Measurements from ENCODE around the gene GRHPR. TPM values are rescaled to one million over a fixed set of nuclear protein-coding genes. Genes with fewer than 3 reads are reported as not detected.

GRHPR gene
- total and polyA plus RNA-seq, 2 of the 8 experiments (the other 6 are each of a cell fraction or from before 2014, with no cell fraction given), result 97.0 to 201 TPM

DNA sequence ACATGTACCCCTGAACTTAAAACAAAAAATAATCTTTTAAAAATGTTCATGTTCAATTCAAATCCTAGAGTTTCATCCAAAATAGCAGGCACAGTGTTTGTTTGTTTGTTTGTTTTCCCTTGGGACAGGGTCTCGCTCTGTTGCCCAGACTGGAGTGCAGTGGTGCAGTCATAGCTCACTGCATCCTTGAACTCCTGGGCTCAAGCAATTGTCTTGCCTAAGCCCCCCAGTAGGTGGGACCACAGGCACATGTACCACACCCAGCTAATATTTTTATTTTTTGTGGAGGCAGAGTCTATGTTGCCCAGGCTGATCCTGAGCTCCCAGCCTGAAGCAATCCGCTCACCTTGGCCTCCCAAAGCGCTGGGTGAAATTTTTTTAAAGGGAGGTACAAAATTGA is 58.3 kb downstream of the GRHPR start (continued):
- TF ChIP-seq EP300 (IDR thresholded peaks at IDR 0.05; ENCODE audit: borderline replicate concordance in 1 of 2, low read depth in 2 of 2, low read length in 2 of 2), result no peak

All from H1 (cell line).